GM12891 (cell line): ENCODE data around the gene ZNF597.

Experiments
- PAX5 ChIP-seq: IDR thresholded peaks from 2 replicates; pipeline ENCODE4 v1.6.1; 2011; ENCODE audit warnings: low read length, moderate library complexity, mild to moderate bottlenecking; ENCODE audit not compliant: insufficient read depth, severe bottlenecking
- POLR2A ChIP-seq: IDR thresholded peaks from 2 replicates; pipeline ENCODE4 v1.6.1; 2011; ENCODE audit warnings: low read depth, low read length, control low read depth
- POLR2AphosphoS5 ChIP-seq: IDR thresholded peaks from 2 replicates; pipeline ENCODE4 v1.6.1; 2011; ENCODE audit warnings: low read depth, low read length, control low read depth
- POU2F2 ChIP-seq: IDR thresholded peaks from 2 replicates; pipeline ENCODE4 v1.6.1; 2011; ENCODE audit warnings: low read depth, mild to moderate bottlenecking, control low read depth, low read length, moderate library complexity
- SPI1 ChIP-seq: IDR thresholded peaks from 2 replicates; pipeline ENCODE4 v1.6.1; 2011; ENCODE audit warnings: low read depth, low read length, control low read depth
- TAF1 ChIP-seq: IDR thresholded peaks from 2 replicates; pipeline ENCODE4 v1.6.1; 2011; ENCODE audit warnings: low read depth, low read length, control low read depth

GRCh38 chr16:3383045-3383448, 60.3 kb downstream of the ZNF597 start:
- TF ChIP-seq POLR2AphosphoS5 = no peak
- no peak for TF ChIP-seq POLR2A
- TF ChIP-seq POU2F2 = no peak
- TF ChIP-seq TAF1 = no peak
- no peak for TF ChIP-seq SPI1
- TF ChIP-seq PAX5 = no peak
